SU-DHL-6 (cell line): ENCODE results near the gene HCN4.

ENCODE experiments used
- CTCF ChIP-seq: fragments of 200-600 bp; sonication (generic); IDR thresholded peaks from one replicate; pipeline ENCODE4 v1.5.1; 2017; ENCODE audit warnings: antibody characterized with exemption, mild to moderate bottlenecking, low read length, moderate library complexity; ENCODE audit not compliant: insufficient read depth, poor library complexity, severe bottlenecking
- EZH2phosphoT487 ChIP-seq: fragments of 200-600 bp; sonication (generic), shearing (Covaris generic); conservative IDR thresholded peaks from 2 replicates; pipeline ENCODE4 v1.6.1; 2018; ENCODE audit warnings: mild to moderate bottlenecking, antibody characterized with exemption, low read length, moderate library complexity, mixed read lengths

GRCh38 chr15:73324496-73325170 is 44.1 kb downstream of the HCN4 start:
- no peak for TF ChIP-seq CTCF
- no peak for TF ChIP-seq EZH2phosphoT487
